Measurements from ENCODE around the gene TPM1.

TPM1 gene

DNA sequence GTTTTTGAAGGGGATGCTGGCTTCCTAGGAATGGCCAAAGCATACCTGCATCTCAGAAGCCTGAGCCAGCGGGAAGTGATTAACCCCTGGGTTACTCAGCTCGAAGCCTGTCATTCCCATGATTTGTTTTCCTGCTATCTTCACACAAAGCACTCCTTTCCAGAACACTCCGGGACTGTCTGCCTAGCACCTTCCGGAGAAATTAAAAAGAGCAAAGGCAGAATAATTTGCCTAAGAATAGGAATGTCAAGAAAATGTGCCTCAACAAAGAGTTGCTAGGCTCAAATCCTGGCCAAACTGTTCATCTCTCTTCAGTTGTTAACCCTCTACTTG lies 34.1 kb downstream of the TPM1 start:
- peak overlapping the region; percentile 47 for H3K56ac ChIP-seq (ENCODE audit: low read length)
- no peak overlapping the region for H2BK120ac ChIP-seq (ENCODE audit: low read depth, low read length)
- no peak overlapping the region for H3K18ac ChIP-seq (ENCODE audit: low read length)
- no peak overlapping the region for H4K5ac ChIP-seq (ENCODE audit: low read length)
- no peak overlapping the region for H3K4ac ChIP-seq (ENCODE audit: low read depth, low read length)
- H3K4me2 ChIP-seq (ENCODE audit: low read length) = no peak overlapping the region
- peak overlapping the region; percentile 41 for H3K27ac ChIP-seq (ENCODE audit: low read depth, low read length)
- H4K8ac ChIP-seq (ENCODE audit: low read depth, low read length) = no peak overlapping the region
- no CpG with 5 or more reads among the region's 4 CpGs for WGBS (ENCODE audit: extremely low coverage, insufficient coverage, low lambda C conversion rate)
- H3K4me3 ChIP-seq (ENCODE audit: low read length) = no peak overlapping the region
- no peaks in the 10 kb centered on the region for H3K79me1 ChIP-seq (ENCODE audit: low read length)
- no peaks in the 10 kb centered on the region for H3K79me2 ChIP-seq (ENCODE audit: control insufficient read depth, insufficient read depth, low read length)
- peaks cover 12% of the 10 kb centered on the region for H3K4me1 ChIP-seq (ENCODE audit: control insufficient read depth, low read depth, low read length)
- no peaks in the 10 kb centered on the region for H3K36me3 ChIP-seq (ENCODE audit: control insufficient read depth, insufficient read depth, low read length)
- no peak overlapping the region for H2AK5ac ChIP-seq (ENCODE audit: low read length)
- no peak overlapping the region for H2BK15ac ChIP-seq (replicated peaks; ENCODE audit: low read depth)
- H3K9ac ChIP-seq (ENCODE audit: low read length) = no peak overlapping the region
- no peak overlapping the region for H3K23ac ChIP-seq (ENCODE audit: low read length)
- DNase-seq = peak; percentile 76
- no peaks in the 10 kb centered on the region for H3K27me3 ChIP-seq (ENCODE audit: insufficient read depth, low read length, poor library complexity)
- no peak overlapping the region for H2BK5ac ChIP-seq (ENCODE audit: low read length)

DNA sequence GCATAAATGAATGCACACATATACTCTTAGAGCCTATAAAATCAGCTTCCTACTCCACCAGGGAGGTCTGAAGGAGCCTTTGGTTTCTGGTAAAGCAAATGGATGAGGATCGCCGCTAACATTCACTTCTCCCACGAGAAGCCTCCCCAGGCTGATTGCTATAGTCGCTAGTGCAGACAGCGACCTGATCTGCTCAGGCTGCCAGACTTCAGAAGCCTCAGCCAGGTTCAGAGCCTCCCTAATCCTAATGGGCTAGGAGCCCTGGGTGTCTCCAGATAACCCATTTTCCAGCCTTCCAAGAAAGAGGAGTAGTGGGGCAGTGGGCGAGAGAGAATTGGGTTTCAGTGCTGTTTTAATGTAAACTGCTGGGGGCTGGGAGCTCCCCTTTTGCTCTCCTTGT lies 35.4 kb downstream of the TPM1 start:
- Histone ChIP-seq H3K79me2 (ENCODE audit: control insufficient read depth, insufficient read depth, low read length) (no peaks in the 10 kb centered on the region), H3K27ac (ENCODE audit: low read depth, low read length) (no peak overlapping the region), H4K8ac (ENCODE audit: low read depth, low read length) (no peak overlapping the region), H3K56ac (ENCODE audit: low read length) (peak overlapping the region; percentile 26), H3K27me3 (ENCODE audit: insufficient read depth, low read length, poor library complexity) (no peaks in the 10 kb centered on the region), H3K4ac (ENCODE audit: low read depth, low read length) (no peak overlapping the region), H2BK5ac (ENCODE audit: low read length) (no peak overlapping the region), H3K4me1 (ENCODE audit: control insufficient read depth, low read depth, low read length) (peaks cover 12% of the 10 kb centered on the region), H3K4me3 (ENCODE audit: low read length) (no peak overlapping the region), H3K4me2 (ENCODE audit: low read length) (no peak overlapping the region), H2BK15ac (replicated peaks; ENCODE audit: low read depth) (no peak overlapping the region), H3K23ac (ENCODE audit: low read length) (no peak overlapping the region), H2BK120ac (ENCODE audit: low read depth, low read length) (no peak overlapping the region), H3K9ac (ENCODE audit: low read length) (no peak overlapping the region), H3K79me1 (ENCODE audit: low read length) (no peaks in the 10 kb centered on the region), H3K18ac (ENCODE audit: low read length) (peak overlapping the region; percentile 56), H2AK5ac (ENCODE audit: low read length) (no peak overlapping the region), H3K36me3 (ENCODE audit: control insufficient read depth, insufficient read depth, low read length) (no peaks in the 10 kb centered on the region), H4K5ac (ENCODE audit: low read length) (no peak overlapping the region)
- WGBS (ENCODE audit: extremely low coverage, insufficient coverage, low lambda C conversion rate) = no CpG with 5 or more reads among the region's 6 CpGs
- DNase-seq = peak; percentile 63

DNA sequence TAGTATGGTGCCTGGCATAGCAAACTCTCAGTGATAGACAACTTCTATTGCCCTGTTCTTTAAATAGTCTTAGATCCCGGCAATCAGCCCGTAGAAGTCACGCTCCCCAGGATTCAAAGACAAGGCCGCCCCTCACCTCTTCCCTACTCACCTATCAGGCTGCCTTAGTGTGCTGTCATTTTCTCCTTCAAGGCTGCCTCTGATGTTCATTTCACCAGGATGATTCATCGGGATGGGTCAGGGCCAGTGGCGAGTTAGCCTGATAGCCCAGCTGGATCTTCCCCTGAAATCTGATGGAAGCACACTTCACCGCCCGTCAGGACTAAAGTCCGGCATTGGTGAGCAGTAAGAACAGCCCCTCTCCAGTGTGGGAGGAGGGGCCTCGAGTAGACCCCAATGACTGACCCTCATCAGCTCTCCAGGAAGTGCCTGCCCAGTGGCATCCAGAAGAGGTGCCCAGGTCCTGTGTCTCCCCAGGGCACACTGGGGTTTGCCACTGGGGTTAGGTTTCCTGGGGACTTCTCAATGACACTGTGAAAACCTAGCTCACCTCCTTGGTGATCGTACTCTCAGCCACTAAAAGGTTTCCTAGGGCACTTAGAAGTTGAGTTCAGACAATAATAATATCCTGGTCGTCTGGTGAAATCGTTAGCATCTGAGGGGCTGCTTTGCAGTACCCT lies 37.5 kb downstream of the TPM1 start:
- no peak overlapping the region for H2BK120ac ChIP-seq (ENCODE audit: low read depth, low read length)
- no peak overlapping the region for H2BK15ac ChIP-seq (replicated peaks; ENCODE audit: low read depth)
- H4K8ac ChIP-seq (ENCODE audit: low read depth, low read length) = no peak overlapping the region
- no peak overlapping the region for H4K5ac ChIP-seq (ENCODE audit: low read length)
- no peaks in the 10 kb centered on the region for H3K27me3 ChIP-seq (ENCODE audit: insufficient read depth, low read length, poor library complexity)
- no peaks in the 10 kb centered on the region for H3K36me3 ChIP-seq (ENCODE audit: control insufficient read depth, insufficient read depth, low read length)
- DNase-seq = peak; percentile 63
- H3K79me2 ChIP-seq (ENCODE audit: control insufficient read depth, insufficient read depth, low read length) = no peaks in the 10 kb centered on the region
- no peak overlapping the region for H2AK5ac ChIP-seq (ENCODE audit: low read length)
- H3K4me1 ChIP-seq (ENCODE audit: control insufficient read depth, low read depth, low read length) = peaks cover 12% of the 10 kb centered on the region
- H3K18ac ChIP-seq (ENCODE audit: low read length) = no peak overlapping the region
- no peak overlapping the region for H3K9ac ChIP-seq (ENCODE audit: low read length)
- H3K4ac ChIP-seq (ENCODE audit: low read depth, low read length) = no peak overlapping the region
- H3K79me1 ChIP-seq (ENCODE audit: low read length) = no peaks in the 10 kb centered on the region
- H3K23ac ChIP-seq (ENCODE audit: low read length) = no peak overlapping the region
- no peak overlapping the region for H3K4me3 ChIP-seq (ENCODE audit: low read length)
- no peak overlapping the region for H2BK5ac ChIP-seq (ENCODE audit: low read length)
- peak overlapping the region; percentile 10 for H3K56ac ChIP-seq (ENCODE audit: low read length)
- WGBS (ENCODE audit: extremely low coverage, insufficient coverage, low lambda C conversion rate) = no CpG with 5 or more reads among the region's 13 CpGs
- H3K4me2 ChIP-seq (ENCODE audit: low read length) = no peak overlapping the region
- H3K27ac ChIP-seq (ENCODE audit: low read depth, low read length) = no peak overlapping the region

DNA sequence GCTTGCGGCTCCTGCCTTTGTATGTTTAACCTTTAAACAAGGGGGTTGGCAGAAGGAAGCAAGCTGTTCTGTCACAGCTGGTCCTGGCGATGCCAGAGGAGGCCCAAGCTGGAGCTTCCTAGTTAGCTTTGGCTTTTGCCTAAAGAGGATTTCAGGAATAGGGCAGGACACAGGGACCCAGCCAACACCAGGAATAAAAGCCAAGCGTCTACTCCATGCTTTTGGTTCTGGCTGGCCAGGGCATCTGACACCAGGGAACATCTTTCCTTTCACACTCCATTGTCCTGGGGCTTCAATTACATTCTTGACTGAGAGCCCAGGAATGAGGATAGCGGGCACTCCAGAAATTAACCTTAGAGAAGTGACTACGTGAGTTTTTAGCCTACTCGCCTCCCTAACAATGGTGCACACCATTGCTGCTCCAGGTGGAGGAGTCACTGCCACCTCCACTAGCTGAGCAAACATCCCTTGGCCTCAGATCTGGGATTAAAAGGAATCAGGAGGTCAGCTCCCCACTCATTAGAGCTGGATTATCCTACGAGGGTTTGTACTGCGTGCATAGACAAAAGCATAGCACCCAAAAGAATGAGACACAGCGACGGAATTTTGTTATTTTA lies 38.2 kb downstream of the TPM1 start:
- no peak overlapping the region for H4K5ac ChIP-seq (ENCODE audit: low read length)
- no peak overlapping the region for H3K4ac ChIP-seq (ENCODE audit: low read depth, low read length)
- no peak for DNase-seq
- no peak overlapping the region for H4K8ac ChIP-seq (ENCODE audit: low read depth, low read length)
- H3K79me2 ChIP-seq (ENCODE audit: control insufficient read depth, insufficient read depth, low read length) = no peaks in the 10 kb centered on the region
- no peak overlapping the region for H3K18ac ChIP-seq (ENCODE audit: low read length)
- no peak overlapping the region for H3K4me3 ChIP-seq (ENCODE audit: low read length)
- peaks cover 8% of the 10 kb centered on the region for H3K4me1 ChIP-seq (ENCODE audit: control insufficient read depth, low read depth, low read length)
- no peak overlapping the region for H3K4me2 ChIP-seq (ENCODE audit: low read length)
- H3K23ac ChIP-seq (ENCODE audit: low read length) = no peak overlapping the region
- no peak overlapping the region for H2BK5ac ChIP-seq (ENCODE audit: low read length)
- no CpG with 5 or more reads among the region's 10 CpGs for WGBS (ENCODE audit: extremely low coverage, insufficient coverage, low lambda C conversion rate)
- H3K27me3 ChIP-seq (ENCODE audit: insufficient read depth, low read length, poor library complexity) = no peaks in the 10 kb centered on the region
- H2BK120ac ChIP-seq (ENCODE audit: low read depth, low read length) = no peak overlapping the region
- H3K79me1 ChIP-seq (ENCODE audit: low read length) = no peaks in the 10 kb centered on the region
- H3K56ac ChIP-seq (ENCODE audit: low read length) = no peak overlapping the region
- no peak overlapping the region for H3K27ac ChIP-seq (ENCODE audit: low read depth, low read length)
- no peak overlapping the region for H2AK5ac ChIP-seq (ENCODE audit: low read length)
- no peaks in the 10 kb centered on the region for H3K36me3 ChIP-seq (ENCODE audit: control insufficient read depth, insufficient read depth, low read length)
- no peak overlapping the region for H3K9ac ChIP-seq (ENCODE audit: low read length)
- H2BK15ac ChIP-seq (replicated peaks; ENCODE audit: low read depth) = no peak overlapping the region

DNA sequence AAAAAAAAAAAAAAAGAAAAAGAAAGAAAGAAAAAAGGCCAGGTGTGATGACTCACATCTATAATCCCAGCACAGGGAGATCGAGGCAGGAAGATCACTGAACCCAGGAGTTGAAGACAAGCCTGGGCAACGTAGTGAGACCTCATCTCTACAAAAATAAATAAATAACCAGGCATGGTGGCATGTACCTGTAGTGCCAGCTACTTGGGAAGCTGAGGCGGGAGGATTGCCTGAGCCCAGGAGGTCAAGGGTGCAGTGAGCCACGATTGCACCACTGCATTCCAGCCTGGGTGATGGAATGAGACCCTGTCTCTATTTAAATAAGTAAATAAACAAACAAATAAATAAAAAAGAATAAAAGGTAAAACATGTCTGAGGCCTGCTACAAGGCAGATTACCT lies 39.8 kb downstream of the TPM1 start:
- Histone ChIP-seq H3K4me2 (ENCODE audit: low read length) (no peak overlapping the region), H3K23ac (ENCODE audit: low read length) (no peak overlapping the region), H2BK5ac (ENCODE audit: low read length) (no peak overlapping the region), H3K9ac (ENCODE audit: low read length) (no peak overlapping the region), H3K79me1 (ENCODE audit: low read length) (no peaks in the 10 kb centered on the region), H3K79me2 (ENCODE audit: control insufficient read depth, insufficient read depth, low read length) (no peaks in the 10 kb centered on the region), H2BK120ac (ENCODE audit: low read depth, low read length) (no peak overlapping the region), H2AK5ac (ENCODE audit: low read length) (no peak overlapping the region), H3K18ac (ENCODE audit: low read length) (no peak overlapping the region), H4K5ac (ENCODE audit: low read length) (no peak overlapping the region), H3K4me1 (ENCODE audit: control insufficient read depth, low read depth, low read length) (no peaks in the 10 kb centered on the region), H2BK15ac (replicated peaks; ENCODE audit: low read depth) (no peak overlapping the region), H4K8ac (ENCODE audit: low read depth, low read length) (no peak overlapping the region), H3K36me3 (ENCODE audit: control insufficient read depth, insufficient read depth, low read length) (no peaks in the 10 kb centered on the region), H3K27ac (ENCODE audit: low read depth, low read length) (no peak overlapping the region), H3K56ac (ENCODE audit: low read length) (no peak overlapping the region), H3K4me3 (ENCODE audit: low read length) (no peak overlapping the region), H3K27me3 (ENCODE audit: insufficient read depth, low read length, poor library complexity) (no peaks in the 10 kb centered on the region), H3K4ac (ENCODE audit: low read depth, low read length) (no peak overlapping the region)
- WGBS (ENCODE audit: extremely low coverage, insufficient coverage, low lambda C conversion rate) = no CpG with 5 or more reads among the region's 4 CpGs
- no peak for DNase-seq

DNA sequence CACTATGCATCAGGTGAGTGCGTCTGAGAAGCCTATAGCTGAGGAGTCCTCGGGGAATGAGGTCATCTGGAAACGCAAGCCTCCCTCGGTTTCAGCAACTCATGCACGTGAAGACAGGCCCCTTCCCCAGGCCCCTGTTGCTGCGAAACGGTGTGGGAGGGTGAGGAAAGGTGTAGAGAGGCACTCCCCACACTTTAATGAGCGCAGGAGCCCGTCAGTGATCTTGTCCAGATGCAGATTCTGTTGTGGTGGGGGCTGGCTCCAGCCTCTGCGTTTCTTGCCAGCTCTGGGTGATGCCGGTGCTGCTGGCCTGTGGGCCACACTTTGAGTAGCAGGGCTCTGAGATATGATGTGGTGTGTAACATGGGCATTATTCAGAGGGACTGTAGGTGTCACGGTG lies 40.5 kb downstream of the TPM1 start:
- Histone ChIP-seq H3K27ac (ENCODE audit: low read depth, low read length) (no peak overlapping the region), H3K4me1 (ENCODE audit: control insufficient read depth, low read depth, low read length) (no peaks in the 10 kb centered on the region), H3K79me1 (ENCODE audit: low read length) (no peaks in the 10 kb centered on the region), H3K4ac (ENCODE audit: low read depth, low read length) (no peak overlapping the region), H3K79me2 (ENCODE audit: control insufficient read depth, insufficient read depth, low read length) (no peaks in the 10 kb centered on the region), H3K4me2 (ENCODE audit: low read length) (no peak overlapping the region), H3K9ac (ENCODE audit: low read length) (no peak overlapping the region), H3K18ac (ENCODE audit: low read length) (no peak overlapping the region), H3K4me3 (ENCODE audit: low read length) (no peak overlapping the region), H4K5ac (ENCODE audit: low read length) (no peak overlapping the region), H2BK5ac (ENCODE audit: low read length) (no peak overlapping the region), H3K36me3 (ENCODE audit: control insufficient read depth, insufficient read depth, low read length) (no peaks in the 10 kb centered on the region), H2BK15ac (replicated peaks; ENCODE audit: low read depth) (no peak overlapping the region), H3K56ac (ENCODE audit: low read length) (peak overlapping the region; percentile 59), H2AK5ac (ENCODE audit: low read length) (no peak overlapping the region), H3K23ac (ENCODE audit: low read length) (no peak overlapping the region), H4K8ac (ENCODE audit: low read depth, low read length) (no peak overlapping the region), H2BK120ac (ENCODE audit: low read depth, low read length) (no peak overlapping the region), H3K27me3 (ENCODE audit: insufficient read depth, low read length, poor library complexity) (no peaks in the 10 kb centered on the region)
- WGBS (ENCODE audit: extremely low coverage, insufficient coverage, low lambda C conversion rate) = no CpG with 5 or more reads among the region's 12 CpGs
- peak; percentile 52 for DNase-seq

Data from mesendoderm (in vitro differentiated cells).